ENCODE data around the gene MGAT4C.

- TF ChIP-seq CTCF (conservative IDR thresholded peaks at IDR 0.05; ENCODE audit: low read depth in 2 of 2) (no peak), STAT1 (IDR thresholded peaks at IDR 0.05; ENCODE audit: unreplicated experiment) (no peak), POLR2AphosphoS5 (IDR thresholded peaks at IDR 0.05; ENCODE audit: low read depth) (no peak), REST (IDR thresholded peaks at IDR 0.05; ENCODE audit: unreplicated experiment) (no peak), ZNF114 (CRISPR knock-in tag; IDR thresholded peaks at IDR 0.05) (no peak), EZH2 (IDR thresholded peaks at IDR 0.05; ENCODE audit: low read depth, unreplicated experiment) (no peak), EZH2phosphoT487 (IDR thresholded peaks at IDR 0.05; ENCODE audit: unreplicated experiment) (no peak)
Measured at GRCh38 chr12:86228656-86229055, 27.5 kb downstream of the MGAT4C start.

Data from GM23338 (cell line).